Superior temporal gyrus (tissue), 1 donor: ENCODE data around the gene STARD3.

Experiments
- DNase-seq: peaks from one replicate; pipeline ENCODE4 v3.0.0-alpha.2; 2016; ENCODE audit errors: extremely low spot score

Gene STARD3

GRCh38 chr17:39639043-39639442 is 2.1 kb downstream of the STARD3 start:
- DNase-seq: no peak

DNA sequence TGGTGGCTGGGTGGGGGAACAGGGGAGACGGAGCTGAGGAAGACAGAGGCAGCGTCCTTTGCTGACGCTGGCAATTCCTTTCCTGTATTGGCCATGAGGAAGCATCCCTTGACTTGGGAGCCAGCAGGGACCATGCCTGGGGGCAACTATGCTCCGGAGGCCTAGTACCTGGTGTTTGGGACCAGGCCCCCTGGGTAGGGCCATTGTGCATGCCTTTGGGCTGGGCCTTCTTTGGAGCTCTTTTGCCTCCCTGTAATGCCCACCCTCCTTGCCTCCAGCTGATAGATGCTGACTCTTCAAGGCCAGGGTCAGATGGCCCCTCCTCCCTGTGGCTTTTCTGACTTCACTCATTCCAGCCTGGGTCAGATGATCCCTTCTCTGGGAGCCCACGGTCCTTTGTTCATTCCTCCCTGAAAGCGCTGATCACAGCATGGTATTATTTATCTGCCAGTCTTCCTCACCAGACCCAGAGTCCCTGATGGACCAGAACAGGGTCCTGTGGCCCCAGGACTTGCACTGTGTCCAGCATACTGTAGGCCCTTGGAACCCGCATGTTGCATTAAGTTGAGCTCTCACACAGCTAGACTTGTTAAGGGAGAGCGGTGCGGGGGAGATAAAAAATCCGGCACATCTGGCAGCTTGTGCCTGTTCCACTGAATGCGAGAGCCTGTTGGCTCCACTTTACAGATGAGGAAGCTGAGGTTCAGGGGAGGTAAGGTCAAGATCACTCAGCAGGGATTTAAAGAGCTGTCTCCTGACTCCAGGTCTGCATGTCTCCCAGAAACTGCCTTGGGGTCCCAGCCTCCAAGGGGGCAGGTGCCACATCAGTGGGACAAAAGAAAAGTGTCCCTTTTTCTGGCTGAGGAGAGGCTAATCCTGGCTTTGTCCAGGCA is 2.9 kb downstream of the STARD3 start:
- DNase-seq: no peak

DNA sequence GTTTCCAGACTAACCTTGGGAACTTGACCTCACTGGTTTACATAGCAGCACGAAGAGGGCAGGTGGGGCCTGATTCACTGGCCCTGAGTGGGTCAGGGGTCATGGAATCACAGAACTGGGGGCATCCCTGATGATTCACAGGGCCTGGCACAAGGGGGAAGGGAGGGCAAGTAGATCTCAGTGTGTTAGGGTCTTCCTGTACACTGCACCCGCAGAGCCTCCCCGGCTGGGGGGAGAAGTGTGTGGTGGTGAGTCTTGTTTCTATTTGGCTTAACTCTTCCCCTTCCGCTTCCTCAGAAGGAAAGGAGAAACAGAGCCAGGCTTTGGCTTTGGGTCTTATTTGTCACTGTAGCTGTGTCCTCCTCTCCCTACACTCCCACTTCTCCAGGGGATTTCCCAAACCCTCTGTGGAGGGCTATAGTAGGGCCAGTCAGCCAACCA is 3.7 kb downstream of the STARD3 start:
- no peak for DNase-seq

DNA sequence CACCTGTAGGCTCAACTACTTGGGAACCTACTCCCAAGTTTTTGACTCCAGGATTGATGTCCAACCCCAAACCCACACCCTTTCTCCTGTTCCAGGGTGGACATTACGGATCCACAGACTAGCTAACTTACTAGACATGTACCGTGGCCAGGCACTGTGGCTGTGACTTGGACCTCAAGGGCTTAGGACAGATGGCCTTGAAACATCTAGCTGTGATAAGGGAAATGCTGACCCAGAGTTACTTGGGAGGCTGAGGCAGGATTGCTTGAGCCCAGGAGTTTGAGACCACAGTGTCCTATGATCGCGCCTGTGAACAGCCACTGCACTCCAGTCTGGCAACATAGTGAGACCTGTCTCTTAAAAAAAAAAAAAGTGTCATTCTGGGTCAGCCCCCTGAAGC is 4.2 kb downstream of the STARD3 start:
- no peak for DNase-seq

DNA sequence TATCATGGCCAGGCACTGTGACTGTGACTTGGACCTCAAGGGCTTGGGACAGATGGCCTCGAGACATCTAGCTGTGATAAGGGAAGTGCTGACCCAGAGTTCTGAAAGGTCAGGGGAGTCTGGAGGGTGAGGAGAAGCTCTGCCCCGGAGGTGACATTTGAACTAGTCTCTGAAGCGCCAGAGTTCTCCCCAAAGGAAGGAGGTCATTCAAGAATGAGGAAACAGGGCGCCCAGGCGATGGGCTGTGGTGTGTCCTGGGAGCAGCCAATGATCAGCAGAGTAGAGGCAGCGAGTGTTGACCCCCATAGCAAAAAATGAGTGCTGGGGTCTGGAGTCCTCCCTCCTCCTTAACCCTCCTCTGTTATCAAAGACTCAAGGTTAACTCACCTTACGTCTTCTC is 4.9 kb downstream of the STARD3 start:
- no peak for DNase-seq

- no peak for DNase-seq
These were observed 5.5 kb downstream of the STARD3 start for GRCh38 chr17:39642291-39643074.

- DNase-seq: no peak
These were observed 6.3 kb downstream of the STARD3 start for GRCh38 chr17:39643271-39643670.

- DNase-seq: no peak
These were observed 10.3 kb downstream of the STARD3 start for GRCh38 chr17:39647256-39647655.

- no peak for DNase-seq
These were observed 11.8 kb downstream of the STARD3 start for GRCh38 chr17:39648616-39649366.

GRCh38 chr17:39650121-39650579 is 13.2 kb downstream of the STARD3 start:
- DNase-seq: no peak

DNA sequence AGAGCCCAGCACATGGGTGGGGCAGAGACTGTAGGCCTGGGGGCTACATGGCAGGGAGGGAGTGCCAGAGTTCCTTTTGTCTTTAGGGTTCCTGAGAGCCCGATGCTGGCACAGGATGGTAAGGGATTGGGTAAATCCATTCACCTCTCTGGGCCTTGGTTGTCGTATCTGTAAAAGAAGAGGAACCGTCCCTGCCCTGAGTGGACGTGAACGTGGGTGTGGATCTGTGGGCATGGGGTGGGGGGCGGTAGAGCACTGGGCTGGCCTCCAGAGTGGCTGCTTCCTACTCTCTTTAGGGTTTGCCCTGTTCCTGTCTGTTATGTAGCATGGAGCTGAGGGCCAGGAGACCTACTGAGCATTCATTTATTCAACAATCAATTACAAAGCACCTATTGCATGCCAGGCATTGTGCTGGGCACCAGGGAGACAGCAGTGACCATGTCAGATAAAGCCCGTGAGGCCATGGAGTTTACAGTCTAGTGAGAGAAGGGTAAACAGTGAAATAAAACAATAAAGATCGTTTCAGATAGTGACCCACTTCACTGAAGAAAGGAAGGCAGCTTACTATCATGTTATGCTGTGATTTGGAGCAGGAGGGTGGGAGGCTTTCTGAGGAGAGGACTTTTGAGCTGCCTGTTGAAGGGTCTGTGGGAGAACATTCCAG is 15.1 kb downstream of the STARD3 start:
- DNase-seq: no peak

DNA sequence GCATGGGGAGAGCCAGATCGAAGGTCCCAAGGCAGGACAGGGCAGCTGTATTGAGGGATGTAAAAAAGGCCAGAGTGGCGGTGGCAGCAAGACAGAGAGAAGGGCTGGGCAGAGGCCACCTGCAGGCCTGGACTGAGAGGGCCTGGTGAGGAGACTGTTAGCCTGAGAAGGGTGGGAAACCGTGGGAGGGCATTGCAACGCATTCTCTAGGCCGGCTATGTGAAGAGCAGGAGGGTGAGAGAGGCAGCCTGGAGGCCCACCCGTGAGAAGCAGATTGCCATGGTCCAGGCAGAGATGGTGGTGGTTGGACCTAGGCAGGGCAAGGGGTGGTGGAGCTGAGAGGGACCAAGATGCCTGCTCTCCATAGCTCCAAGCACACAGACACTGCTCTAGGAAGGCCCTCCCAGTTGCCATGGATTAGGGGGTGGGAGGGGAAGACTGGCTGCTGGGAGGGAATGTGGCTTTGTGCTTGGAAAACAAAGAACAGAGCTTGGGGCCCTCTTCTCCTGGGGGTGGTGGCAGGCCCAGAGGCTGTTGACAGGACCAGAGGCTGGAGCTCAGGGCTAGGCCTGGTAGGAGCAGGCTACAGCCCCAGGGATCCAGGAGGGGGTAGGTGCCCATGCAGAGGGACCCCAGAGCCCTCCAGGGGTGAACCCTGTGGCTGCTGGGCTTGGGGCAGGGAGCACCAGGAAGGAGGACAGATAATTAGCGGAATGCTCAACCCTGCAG is 15.8 kb downstream of the STARD3 start:
- DNase-seq: peak; percentile 81

DNA sequence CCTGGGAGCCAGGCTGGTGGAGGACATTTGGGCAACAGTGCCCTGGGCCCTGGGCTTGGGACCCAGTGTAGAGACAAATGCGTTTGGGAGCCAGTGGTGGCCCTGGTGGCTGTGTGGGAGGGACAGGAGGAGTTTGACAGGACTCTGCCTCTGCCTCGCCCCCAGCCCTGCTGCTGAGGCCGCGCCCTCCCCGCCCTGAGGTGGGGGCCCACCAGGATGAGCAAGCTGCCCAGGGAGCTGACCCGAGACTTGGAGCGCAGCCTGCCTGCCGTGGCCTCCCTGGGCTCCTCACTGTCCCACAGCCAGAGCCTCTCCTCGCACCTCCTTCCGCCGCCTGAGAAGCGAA is 16.3 kb downstream of the STARD3 start:
- DNase-seq: no peak

GRCh38 chr17:39653662-39654331 is 16.9 kb downstream of the STARD3 start:
- DNase-seq: peak; percentile 74

- no peak for DNase-seq
These were observed 18.2 kb downstream of the STARD3 start for GRCh38 chr17:39655105-39655504.

DNA sequence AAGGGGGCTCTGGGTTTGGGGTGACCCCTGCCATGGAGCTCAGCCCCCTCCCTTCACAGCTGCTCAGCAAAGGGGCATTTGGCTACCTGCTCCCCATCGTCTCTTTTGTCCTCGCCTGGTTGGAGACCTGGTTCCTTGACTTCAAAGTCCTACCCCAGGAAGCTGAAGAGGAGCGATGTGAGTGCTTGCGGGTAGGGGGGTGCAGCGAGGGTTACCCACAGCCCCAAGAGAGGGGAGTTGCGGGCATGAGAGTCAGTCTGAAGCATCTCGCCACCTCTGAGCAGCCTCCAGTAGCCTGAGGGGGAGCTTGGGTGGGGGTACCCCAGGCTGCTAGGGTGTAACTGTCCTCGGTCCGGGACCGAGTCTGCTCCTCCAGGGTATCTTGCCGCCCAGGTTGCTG is 21.4 kb downstream of the STARD3 start:
- DNase-seq: no peak

GRCh38 chr17:39658760-39659159 is 21.8 kb downstream of the STARD3 start:
- no peak for DNase-seq

DNA sequence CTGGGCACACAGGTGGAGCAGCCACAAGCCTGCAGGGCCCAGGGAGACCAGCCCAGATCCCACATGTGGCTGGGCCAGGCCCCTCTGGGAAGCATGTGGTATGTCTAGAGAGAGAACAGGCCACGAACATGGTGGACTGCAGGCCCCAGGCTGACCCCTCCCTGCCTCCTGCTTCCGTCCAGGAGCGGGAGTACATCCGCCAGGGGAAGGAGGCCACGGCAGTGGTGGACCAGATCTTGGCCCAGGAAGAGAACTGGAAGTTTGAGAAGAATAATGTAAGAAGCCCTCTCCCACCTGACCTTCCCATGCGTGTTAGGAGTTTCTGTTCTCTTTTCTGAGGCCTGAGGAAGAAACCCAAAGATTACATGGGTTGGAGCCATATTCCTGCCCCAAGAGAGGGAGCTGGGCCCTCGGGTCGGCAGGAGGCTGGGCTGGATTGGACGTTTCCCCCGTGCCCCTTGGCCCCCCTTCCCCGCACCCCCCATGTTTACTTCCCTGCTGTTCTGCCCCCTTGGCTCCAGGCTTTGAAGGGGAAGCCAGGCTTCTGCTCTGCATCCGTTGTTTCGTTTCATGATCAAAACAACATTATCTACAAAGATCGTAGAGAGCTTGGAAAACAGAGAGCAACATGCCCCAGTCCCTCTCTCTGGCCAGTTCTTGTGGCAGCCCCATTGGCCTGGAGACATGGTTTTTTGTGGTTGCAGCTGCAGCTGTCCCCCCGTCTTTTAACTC is 22.5 kb downstream of the STARD3 start:
- DNase-seq: no peak

GRCh38 chr17:39660011-39660360 is 23.0 kb downstream of the STARD3 start:
- no peak for DNase-seq
